Hypothalamus (tissue), 51 donors: Measurements from ENCODE around the gene SAMD4A.

Source experiments
- DNase-seq, 51 donors: peaks; one replicate each; lab custom pipeline; 2025; lab: John Stamatoyannopoulos, UW

SAMD4A gene

GRCh38 chr14:54840336-54840735 lies 273.4 kb downstream of the SAMD4A start:
- no peak for DNase-seq

- DNase-seq: no peak
Observed at GRCh38 chr14:54840798-54841197, 273.9 kb downstream of the SAMD4A start.
